BJ (cell line): ENCODE measurements around the gene HIPK2. TPM values are rescaled to one million over a fixed set of nuclear protein-coding genes. Genes with fewer than 3 reads are reported as not detected.

Source experiments
- CTCF ChIA-PET: fragments of 350-600 bp; formaldehyde crosslinking; extraction: SDS; loops from one replicate; lab custom pipeline; 2021; ENCODE audit warnings: antibody characterized with exemption, inconsistent platforms; lab: Yijun Ruan, JAX
- POLR2A ChIA-PET: fragments of 300-600 bp; sonication (Branson Sonifier 250); formaldehyde crosslinking; extraction: SDS; loops from one replicate; lab custom pipeline; 2021; ENCODE audit warnings: antibody characterized with exemption; lab: Charles Lee
- DNase-seq: peaks from one replicate; pipeline ENCODE4 v3.0.0-alpha.2; 2011; ENCODE audit warnings: low read depth
- H3K27me3 ChIP-seq: 2 replicates; pipeline ENCODE4 v1.6.0; 2011; ENCODE audit warnings: low read length; ENCODE audit not compliant: control insufficient read depth, insufficient read depth
- H3K36me3 ChIP-seq: 2 replicates; pipeline ENCODE4 v1.5.1; 2011; ENCODE audit warnings: low read length; ENCODE audit not compliant: control insufficient read depth, insufficient read depth
- H3K4me3 ChIP-seq: 2 replicates; pipeline ENCODE4 v1.5.1; 2011; ENCODE audit warnings: low read depth, mild to moderate bottlenecking, control low read depth, low read length
- polyA plus RNA-seq: library from polyadenylated mRNA; depleted of rRNA; stranded (reverse); fragments of >200 nt; gene quantifications from 2 replicates; pipeline ENCODE4 v1.2.3, GENCODE V29; 2011
- TF ChIP-seq, protein P1 (sequence below): IDR thresholded peaks from 2 replicates; pipeline ENCODE4 v1.5.1; 2011; ENCODE audit warnings: low read depth, mild to moderate bottlenecking, control low read depth, inconsistent platforms, low read length, moderate library complexity; ENCODE audit not compliant: insufficient read depth

Gene HIPK2
- polyA plus RNA-seq, 1 experiment = 3.6 TPM

DNA sequence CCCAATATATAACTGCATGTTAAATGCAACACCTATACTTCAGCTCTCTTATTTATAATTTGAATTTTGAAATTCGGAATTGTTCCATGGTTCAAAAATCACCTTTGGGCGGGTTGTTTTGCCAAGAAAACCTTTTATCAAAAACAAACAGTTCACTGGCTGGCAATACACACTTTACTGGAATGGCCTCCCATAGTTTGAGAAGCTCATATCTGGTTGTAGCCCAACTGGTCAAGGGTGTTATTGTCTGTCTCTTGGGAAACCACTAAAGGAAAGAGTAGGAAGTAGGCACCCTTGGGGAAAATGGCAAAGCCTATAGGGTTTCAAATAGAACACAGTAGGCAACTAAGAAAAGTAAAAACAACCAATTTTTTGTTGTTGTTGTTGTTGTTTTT is 117.9 kb downstream of the HIPK2 start:
- no peak for DNase-seq
- no peaks in the 10 kb centered on the region for H3K27me3 ChIP-seq
- ChIA-PET CTCF (interaction anchor here (1.3 to 1.9 kb wide), 2 partner anchors 9 to 13 kb away, joined by 5 to 13 read pairs; no protein-coding TSS in a partner anchor), POLR2A (no interaction called here)
- H3K4me3 ChIP-seq = no peak overlapping the region
- TF ChIP-seq, protein P1, sequence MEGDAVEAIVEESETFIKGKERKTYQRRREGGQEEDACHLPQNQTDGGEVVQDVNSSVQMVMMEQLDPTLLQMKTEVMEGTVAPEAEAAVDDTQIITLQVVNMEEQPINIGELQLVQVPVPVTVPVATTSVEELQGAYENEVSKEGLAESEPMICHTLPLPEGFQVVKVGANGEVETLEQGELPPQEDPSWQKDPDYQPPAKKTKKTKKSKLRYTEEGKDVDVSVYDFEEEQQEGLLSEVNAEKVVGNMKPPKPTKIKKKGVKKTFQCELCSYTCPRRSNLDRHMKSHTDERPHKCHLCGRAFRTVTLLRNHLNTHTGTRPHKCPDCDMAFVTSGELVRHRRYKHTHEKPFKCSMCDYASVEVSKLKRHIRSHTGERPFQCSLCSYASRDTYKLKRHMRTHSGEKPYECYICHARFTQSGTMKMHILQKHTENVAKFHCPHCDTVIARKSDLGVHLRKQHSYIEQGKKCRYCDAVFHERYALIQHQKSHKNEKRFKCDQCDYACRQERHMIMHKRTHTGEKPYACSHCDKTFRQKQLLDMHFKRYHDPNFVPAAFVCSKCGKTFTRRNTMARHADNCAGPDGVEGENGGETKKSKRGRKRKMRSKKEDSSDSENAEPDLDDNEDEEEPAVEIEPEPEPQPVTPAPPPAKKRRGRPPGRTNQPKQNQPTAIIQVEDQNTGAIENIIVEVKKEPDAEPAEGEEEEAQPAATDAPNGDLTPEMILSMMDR = no peak
- no peaks in the 10 kb centered on the region for H3K36me3 ChIP-seq

DNA sequence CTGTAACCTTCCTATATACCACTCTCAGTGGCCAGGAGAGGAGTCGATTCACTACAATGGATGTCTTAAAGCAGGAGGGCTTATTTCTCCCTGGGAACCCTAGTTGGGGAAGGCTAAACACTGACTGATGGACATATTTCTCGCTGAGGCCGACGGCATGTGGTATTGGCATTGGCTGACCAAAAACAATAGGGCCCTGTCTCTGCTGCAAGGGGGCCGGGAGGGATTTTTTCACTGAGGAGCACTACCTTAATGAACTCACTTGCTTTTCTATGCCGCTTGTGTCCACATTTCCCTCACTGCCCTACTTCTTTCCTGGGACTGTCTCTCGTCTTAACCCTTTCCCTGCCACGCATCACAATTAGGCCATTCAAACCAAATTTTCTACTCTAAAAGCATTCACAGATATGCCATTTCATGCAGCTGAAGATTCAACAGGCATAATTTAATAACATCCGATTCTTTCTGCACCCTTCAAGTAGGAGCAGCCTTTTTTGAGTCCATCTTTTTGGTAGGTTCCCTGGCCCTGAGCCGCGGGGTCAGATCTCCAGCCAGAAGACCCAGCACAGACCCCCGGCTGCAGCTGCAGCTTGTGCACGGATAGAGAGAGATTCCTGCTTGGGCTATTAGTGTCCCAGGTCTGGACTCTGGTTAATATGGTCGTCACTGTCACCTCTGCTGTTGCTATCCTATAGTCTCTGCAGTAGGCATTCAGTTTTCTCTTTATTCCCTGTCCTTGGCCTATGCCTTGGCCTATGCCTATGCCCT is 118.7 kb downstream of the HIPK2 start:
- no peaks in the 10 kb centered on the region for H3K27me3 ChIP-seq
- CTCF ChIA-PET = interaction anchor here (1.3 kb wide), 1 partner anchor 13 kb away, joined by 13 read pairs; no protein-coding TSS in a partner anchor
- TF ChIP-seq, protein P1 = no peak
- no peaks in the 10 kb centered on the region for H3K36me3 ChIP-seq
- H3K4me3 ChIP-seq = no peak overlapping the region
- DNase-seq = no peak
- POLR2A ChIA-PET = no interaction called here

DNA sequence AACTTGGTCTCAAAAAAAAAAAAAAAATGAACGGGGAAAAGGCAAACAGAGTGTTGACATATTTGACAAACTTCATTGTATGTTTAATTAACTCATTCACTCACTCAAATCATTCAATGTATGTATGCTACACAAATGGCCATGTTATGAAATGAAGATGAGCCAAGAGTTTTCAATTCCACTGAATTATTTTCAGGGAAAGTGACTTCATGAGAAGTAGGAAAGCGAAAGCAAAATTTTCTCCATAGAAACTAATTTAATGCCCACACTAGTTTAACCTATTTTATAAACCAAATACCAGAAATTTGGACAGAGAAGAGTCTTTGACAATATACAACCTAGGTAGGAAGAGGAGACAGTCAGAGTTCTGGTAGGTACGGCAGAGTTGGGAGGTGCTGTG is 119.5 kb downstream of the HIPK2 start:
- CTCF ChIA-PET = no interaction called here
- no peak for DNase-seq
- POLR2A ChIA-PET = no interaction called here
- H3K36me3 ChIP-seq = no peaks in the 10 kb centered on the region
- H3K4me3 ChIP-seq = no peak overlapping the region
- TF ChIP-seq, protein P1 = no peak
- no peaks in the 10 kb centered on the region for H3K27me3 ChIP-seq

DNA sequence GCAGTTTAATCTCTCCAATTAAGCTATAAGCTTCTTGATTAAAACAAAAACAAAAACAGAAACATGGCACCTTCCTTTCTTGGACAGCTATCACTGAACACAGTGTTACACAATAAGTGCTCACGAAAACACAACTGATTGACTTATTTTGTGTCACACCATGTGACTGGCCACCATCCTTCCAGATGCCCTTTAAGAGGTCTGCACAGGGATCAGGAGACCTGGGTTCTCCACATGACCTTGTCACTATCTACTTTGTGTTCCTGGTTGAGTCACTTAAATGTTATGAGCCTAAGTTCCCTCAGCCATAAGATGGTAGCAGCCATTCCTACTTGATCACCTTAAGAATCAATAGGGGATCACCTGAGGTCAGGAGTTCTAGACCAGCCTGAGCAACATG is 120.1 kb downstream of the HIPK2 start:
- Histone ChIP-seq H3K27me3 (no peaks in the 10 kb centered on the region), H3K4me3 (no peak overlapping the region), H3K36me3 (no peaks in the 10 kb centered on the region)
- ChIA-PET CTCF (interaction anchor here (2.1 kb wide), 1 partner anchor 12 kb away, joined by 6 read pairs; no protein-coding TSS in a partner anchor), POLR2A (no interaction called here)
- no peak for DNase-seq
- TF ChIP-seq, protein P1 = no peak

DNA sequence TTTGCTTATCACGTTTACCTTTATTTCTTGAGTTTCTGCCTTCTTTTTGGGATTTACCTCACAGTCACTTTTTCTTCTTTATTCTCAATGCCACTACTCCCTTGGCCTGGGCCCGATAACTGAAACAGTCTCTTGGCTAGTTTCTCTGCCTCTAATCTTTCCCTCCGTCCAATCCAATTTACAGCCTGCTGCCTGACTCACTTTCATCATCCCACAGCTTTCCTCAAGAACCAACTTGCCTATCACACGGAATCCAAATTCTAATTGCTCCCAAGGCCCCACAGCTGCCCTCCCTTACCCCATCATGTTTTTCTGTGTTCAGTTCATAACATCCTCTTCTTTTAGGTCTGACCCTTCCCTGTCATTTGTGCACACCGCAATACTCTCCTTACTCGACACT is 121.4 kb downstream of the HIPK2 start:
- POLR2A ChIA-PET = no interaction called here
- Histone ChIP-seq H3K36me3 (no peaks in the 10 kb centered on the region; the same call in 1 of the 2 replicates), H3K27me3 (no peaks in the 10 kb centered on the region), H3K4me3 (no peak overlapping the region)
- no peak for DNase-seq
- CTCF ChIA-PET = interaction anchor here (2.1 kb wide), 1 partner anchor 11 kb away, joined by 6 read pairs; no protein-coding TSS in a partner anchor
- TF ChIP-seq, protein P1 = no peak
